Nephron progenitor cell (in vitro differentiated cells): ENCODE results near the gene CRIP1.

Experiments
- DNase-seq: peaks from one replicate; pipeline ENCODE4 v3.0.0; 2021
- H3K27ac Mint-ChIP-seq: 2 replicates; pipeline ENCODE4 v1.8.0; 2021; ENCODE audit warnings: mild to moderate bottlenecking, moderate library complexity, mixed read lengths
- H3K27me3 Mint-ChIP-seq: 2 replicates; pipeline ENCODE4 v1.8.0; 2021; ENCODE audit warnings: mild to moderate bottlenecking, low read depth, mixed read lengths; ENCODE audit not compliant: poor library complexity
- H3K36me3 Mint-ChIP-seq: 2 replicates; pipeline ENCODE4 v1.8.0; 2021; ENCODE audit warnings: low read depth, mixed read lengths
- H3K4me1 Mint-ChIP-seq: 2 replicates; pipeline ENCODE4 v1.8.0; 2021; ENCODE audit warnings: mixed read lengths
- H3K4me3 Mint-ChIP-seq: 2 replicates; pipeline ENCODE4 v1.8.0; 2021; ENCODE audit warnings: mild to moderate bottlenecking, moderate library complexity, mixed read lengths
- H3K9me3 Mint-ChIP-seq: 2 replicates; pipeline ENCODE4 v1.8.0; 2021; ENCODE audit warnings: mild to moderate bottlenecking, moderate library complexity, mixed read lengths
- TF ChIP-seq, protein P1 (sequence below): fragments of 200-600 bp; sonication (generic); IDR thresholded peaks from 2 replicates; pipeline ENCODE4 v1.5.0; 2021; ENCODE audit warnings: antibody characterized with exemption

The CRIP1 gene

GRCh38 chr14:105455766-105456660 is 30.7 kb upstream of the CRIP1 start:
- Mint-ChIP-seq H3K27ac (peak overlapping the region; percentile 95), H3K27me3 (no peaks in the 10 kb centered on the region), H3K9me3 (no peaks in the 10 kb centered on the region), H3K4me3 (no peak overlapping the region), H3K4me1 (no peaks in the 10 kb centered on the region), H3K36me3 (peaks cover 20% of the 10 kb centered on the region)
- DNase-seq, result no peak
- TF ChIP-seq, protein P1, sequence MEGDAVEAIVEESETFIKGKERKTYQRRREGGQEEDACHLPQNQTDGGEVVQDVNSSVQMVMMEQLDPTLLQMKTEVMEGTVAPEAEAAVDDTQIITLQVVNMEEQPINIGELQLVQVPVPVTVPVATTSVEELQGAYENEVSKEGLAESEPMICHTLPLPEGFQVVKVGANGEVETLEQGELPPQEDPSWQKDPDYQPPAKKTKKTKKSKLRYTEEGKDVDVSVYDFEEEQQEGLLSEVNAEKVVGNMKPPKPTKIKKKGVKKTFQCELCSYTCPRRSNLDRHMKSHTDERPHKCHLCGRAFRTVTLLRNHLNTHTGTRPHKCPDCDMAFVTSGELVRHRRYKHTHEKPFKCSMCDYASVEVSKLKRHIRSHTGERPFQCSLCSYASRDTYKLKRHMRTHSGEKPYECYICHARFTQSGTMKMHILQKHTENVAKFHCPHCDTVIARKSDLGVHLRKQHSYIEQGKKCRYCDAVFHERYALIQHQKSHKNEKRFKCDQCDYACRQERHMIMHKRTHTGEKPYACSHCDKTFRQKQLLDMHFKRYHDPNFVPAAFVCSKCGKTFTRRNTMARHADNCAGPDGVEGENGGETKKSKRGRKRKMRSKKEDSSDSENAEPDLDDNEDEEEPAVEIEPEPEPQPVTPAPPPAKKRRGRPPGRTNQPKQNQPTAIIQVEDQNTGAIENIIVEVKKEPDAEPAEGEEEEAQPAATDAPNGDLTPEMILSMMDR, result no peak

DNA sequence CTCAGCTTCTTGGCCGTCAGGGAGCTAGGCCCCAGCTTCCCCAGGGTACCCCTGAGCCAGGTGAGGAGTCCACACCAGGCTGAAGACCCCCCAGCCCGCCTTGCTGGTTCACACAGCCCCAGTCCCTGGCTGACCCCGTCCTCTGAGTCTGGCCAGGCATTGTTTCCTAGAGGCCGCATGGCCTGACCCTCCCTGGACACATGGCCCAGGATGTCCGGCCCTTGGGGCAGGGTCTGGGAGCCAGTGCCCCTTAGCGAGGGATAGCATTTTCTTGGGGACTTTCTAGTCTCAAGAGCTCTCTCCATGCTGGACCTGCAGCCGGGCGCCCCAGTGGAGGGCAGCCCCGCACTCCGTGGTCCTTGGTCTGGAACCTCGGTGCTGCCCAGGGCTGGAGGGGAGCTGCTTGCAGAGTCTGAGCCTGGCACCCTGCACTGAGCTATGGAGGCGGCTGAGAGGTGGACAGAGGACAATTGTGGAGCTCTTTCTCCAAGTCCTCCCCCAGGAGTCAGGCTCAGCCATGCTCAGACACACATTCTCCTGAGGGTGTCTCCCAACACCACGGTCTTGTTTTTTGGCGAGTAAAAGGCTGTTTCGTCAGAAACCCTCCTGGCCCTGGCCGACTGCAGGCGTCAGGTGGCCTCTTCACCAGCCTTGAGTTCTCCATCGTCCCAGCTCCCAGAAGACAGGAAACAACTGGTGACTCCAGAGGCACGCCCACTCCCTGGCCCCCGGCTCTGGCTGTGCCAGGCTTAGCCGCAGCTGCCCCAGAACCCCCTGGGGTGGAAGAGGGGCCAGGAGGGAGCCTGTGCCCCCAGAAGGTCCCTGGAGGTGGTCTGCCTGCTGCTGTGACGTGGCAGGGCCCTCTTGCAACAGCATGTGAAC is 29.7 kb upstream of the CRIP1 start:
- DNase-seq, result no peak
- H3K27me3 Mint-ChIP-seq, result no peaks in the 10 kb centered on the region
- H3K36me3 Mint-ChIP-seq, result peaks cover 25% of the 10 kb centered on the region
- no peak overlapping the region for H3K4me3 Mint-ChIP-seq
- H3K27ac Mint-ChIP-seq, result no peak overlapping the region
- no peaks in the 10 kb centered on the region for H3K4me1 Mint-ChIP-seq
- TF ChIP-seq, protein P1, result no peak
- no peaks in the 10 kb centered on the region for H3K9me3 Mint-ChIP-seq

DNA sequence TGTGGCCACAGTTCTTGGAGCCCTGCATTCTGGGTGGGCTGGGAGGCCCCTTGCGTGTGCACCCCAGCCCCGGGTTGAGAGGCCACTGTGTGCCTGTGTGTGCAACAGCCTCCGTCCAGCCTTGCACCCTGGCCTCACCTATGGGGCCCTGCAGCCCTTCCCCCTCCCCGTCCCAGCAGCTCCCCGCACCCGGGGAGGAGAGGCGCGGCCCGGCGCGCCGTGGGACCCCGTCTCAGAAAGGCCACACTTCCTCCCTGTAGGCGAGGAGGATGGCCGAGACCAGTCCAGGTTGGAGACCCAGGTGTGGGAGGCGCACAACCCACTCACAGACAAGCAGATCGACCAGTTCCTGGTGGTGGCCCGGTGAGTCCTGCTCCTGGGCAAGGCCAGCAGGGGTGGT is 28.7 kb upstream of the CRIP1 start:
- Mint-ChIP-seq H3K27me3 (no peaks in the 10 kb centered on the region), H3K36me3 (peaks cover 20% of the 10 kb centered on the region), H3K4me1 (peaks cover 3% of the 10 kb centered on the region), H3K9me3 (no peaks in the 10 kb centered on the region), H3K4me3 (no peak overlapping the region), H3K27ac (no peak overlapping the region)
- DNase-seq, result no peak
- TF ChIP-seq, protein P1, result no peak

DNA sequence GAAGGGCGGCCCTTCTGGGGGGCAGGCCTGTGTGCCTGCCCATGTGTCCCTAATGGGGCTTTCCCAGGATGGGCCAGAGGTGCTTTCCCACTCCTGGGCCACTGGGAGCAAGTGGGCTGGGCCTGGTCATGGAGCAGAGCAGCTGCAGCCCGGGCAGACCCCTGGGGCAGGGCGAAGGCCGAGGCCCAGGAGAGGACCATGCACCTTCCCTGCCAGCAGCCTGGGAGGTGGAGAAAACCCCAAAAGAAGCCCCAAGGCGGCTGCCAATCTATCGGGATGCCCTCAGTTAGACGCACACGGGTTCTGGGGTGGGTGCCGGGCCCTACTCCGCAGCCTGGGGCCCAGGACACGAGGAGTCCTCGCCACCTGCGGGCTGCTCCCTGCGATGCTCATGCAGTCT is 28.1 kb upstream of the CRIP1 start:
- no peak overlapping the region for H3K4me3 Mint-ChIP-seq
- H3K27me3 Mint-ChIP-seq, result peaks cover under 1% of the 10 kb centered on the region
- DNase-seq, result no peak
- H3K36me3 Mint-ChIP-seq, result peaks cover 21% of the 10 kb centered on the region
- TF ChIP-seq, protein P1, result no peak
- H3K27ac Mint-ChIP-seq, result no peak overlapping the region
- no peaks in the 10 kb centered on the region for H3K9me3 Mint-ChIP-seq
- H3K4me1 Mint-ChIP-seq, result peaks cover 7% of the 10 kb centered on the region

GRCh38 chr14:105460116-105460515 is 26.6 kb upstream of the CRIP1 start:
- H3K4me3 Mint-ChIP-seq, result no peak overlapping the region
- TF ChIP-seq, protein P1, result no peak
- H3K4me1 Mint-ChIP-seq, result peaks cover 7% of the 10 kb centered on the region
- H3K27me3 Mint-ChIP-seq, result peaks cover 3% of the 10 kb centered on the region
- DNase-seq, result no peak
- H3K36me3 Mint-ChIP-seq, result peaks cover 17% of the 10 kb centered on the region
- H3K9me3 Mint-ChIP-seq, result no peaks in the 10 kb centered on the region
- no peak overlapping the region for H3K27ac Mint-ChIP-seq
